Activated effector memory CD4-positive, alpha-beta T cell treated with anti-CD3 and anti-CD28 coated beads, Interleukin-2, amount 50 U/mL, for 16 hours (primary cell): ENCODE results near the gene GINS2.

ENCODE experiments used
- DNase-seq: peaks from one replicate; pipeline ENCODE4 v3.0.0-alpha.2; 2020

Gene GINS2

GRCh38 chr16:85637061-85637807, 51.5 kb downstream of the GINS2 start:
- DNase-seq: no peak

DNA sequence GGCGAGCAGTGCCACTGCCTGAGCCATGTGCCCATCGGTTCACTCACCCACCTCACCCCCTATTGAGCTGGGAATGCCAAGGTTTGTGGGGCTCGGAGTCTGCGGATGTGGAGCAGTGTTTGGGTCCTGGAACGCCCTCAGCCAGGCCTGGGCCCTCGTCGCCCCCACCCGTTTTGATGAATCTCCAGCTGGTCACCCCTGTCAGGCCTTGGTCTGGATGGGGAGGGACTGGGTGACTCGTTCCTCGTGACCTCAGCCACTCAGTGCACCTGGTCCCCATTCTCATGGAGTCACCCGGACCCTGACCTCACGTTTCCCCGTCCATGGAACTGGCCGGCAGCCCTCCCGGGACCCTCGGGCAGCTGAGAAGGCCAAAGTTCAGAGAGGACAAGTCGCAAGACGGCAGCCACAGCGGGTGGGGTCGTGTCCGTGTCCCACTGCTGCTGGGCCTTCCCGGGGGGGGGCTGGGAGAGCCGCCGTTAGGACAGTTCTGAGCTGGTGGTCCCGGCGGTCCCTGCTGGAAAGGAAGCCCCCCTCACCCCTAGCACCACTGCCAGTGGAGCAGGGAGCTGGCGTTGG, 52.4 kb downstream of the GINS2 start:
- DNase-seq: no peak

DNA sequence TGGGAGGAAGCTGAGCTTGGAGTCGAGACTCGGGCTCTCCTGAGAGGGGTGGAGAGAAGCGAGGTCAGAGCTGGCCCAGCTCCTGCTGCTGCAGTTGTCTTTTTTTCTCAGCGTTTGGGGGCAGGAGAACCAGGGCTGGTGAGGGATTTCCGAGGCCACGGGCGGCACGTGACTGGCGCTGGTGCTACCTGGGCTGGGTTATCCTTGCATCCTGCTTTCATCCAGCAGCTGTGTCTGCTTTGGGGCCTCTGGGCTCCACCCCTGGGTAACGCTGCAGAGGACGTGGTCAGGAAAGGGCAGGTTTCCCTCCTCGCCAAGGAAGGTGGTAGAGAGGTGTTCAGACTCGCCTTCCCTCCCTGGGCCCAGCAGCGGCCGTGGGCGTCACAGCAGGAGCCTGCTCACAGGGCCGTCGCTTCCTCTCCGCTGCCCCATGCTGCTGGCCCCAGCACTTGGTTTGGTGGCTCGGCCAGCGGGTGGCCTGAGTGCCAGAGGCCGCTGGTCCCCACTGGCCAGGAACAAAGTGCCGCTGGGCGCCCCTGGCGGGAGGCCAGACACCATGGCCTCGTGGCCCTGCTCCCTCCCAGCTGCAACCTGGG, 53.1 kb downstream of the GINS2 start:
- no peak for DNase-seq

DNA sequence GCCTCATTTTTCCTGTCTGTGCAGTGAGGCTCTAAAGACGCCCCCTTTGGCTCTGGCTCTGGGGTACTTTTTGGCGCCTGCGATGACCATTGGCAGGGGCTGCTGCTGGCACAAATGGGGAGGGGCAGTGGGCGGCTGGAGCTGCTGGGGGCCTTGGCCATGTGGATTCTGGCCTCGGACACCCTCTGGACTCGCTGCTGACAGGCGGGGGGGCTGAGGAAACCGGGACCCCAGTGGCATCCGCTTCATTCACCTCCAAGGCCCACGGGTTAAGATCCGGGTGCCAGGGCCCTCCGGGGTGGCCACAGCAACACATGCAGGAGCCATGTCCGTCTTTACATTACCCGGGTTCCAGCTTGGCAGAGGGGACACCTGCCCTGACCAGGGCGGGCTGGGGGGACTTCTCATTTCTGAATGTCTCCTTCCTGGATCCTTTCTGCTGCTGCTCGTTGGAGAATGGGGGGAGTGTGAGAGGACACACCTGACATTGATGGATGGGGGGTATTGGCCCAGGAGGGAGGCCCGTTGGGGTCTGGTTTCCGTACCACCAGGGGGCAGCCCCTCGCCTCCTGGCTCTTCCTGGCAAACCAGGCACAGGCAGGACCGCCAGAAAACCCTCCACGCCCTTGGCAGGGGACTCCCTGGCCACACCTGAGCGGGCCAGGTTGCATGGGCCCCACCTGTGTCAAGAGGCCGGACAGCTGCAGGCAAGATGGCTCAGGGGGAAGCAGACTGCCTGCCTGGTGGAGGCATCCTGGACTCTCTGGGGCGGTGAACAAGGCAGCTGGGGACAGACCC, 53.8 kb downstream of the GINS2 start:
- no peak for DNase-seq

DNA sequence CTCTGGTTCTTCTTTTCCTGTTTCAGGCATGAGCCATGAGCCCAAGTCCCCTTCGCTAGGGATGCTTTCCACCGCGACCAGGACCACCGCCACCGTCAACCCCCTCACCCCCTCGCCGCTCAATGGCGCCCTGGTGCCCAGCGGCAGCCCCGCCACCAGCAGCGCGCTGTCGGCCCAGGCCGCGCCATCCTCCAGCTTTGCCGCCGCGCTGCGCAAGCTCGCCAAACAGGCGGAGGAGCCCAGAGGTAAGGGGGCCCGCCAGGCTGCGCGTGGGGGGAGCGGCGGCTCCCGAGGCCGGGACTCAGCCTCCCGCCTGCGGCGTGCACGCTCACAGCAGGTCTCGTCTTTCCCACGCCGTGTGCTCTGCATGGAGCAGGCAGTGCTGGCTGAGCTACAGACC, 54.9 kb downstream of the GINS2 start:
- DNase-seq: no peak

GRCh38 chr16:85633438-85633743, 55.4 kb downstream of the GINS2 start:
- DNase-seq: no peak

GRCh38 chr16:85632709-85633437, 55.9 kb downstream of the GINS2 start:
- DNase-seq: no peak

GRCh38 chr16:85631802-85632393, 56.9 kb downstream of the GINS2 start:
- no peak for DNase-seq

DNA sequence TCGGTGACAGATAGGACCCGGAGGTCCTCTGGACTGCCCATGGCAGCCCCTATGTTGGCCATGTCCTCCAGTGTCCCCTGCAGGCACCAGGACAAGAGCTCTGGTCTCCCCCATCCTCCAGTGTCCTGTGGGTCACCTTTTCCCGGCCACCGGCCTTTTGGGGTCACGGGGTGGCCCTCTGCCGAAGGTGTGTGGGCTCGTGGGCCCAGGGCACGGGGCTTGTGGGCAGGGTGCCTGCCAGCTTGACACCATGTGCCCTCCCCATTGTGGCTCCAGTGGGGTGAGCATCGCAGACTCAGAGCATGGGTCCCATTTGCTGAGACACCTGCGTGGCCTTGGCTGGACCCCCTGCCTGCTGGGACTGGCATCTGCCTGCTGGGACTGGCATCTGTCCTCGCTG, 57.5 kb downstream of the GINS2 start:
- DNase-seq: no peak

DNA sequence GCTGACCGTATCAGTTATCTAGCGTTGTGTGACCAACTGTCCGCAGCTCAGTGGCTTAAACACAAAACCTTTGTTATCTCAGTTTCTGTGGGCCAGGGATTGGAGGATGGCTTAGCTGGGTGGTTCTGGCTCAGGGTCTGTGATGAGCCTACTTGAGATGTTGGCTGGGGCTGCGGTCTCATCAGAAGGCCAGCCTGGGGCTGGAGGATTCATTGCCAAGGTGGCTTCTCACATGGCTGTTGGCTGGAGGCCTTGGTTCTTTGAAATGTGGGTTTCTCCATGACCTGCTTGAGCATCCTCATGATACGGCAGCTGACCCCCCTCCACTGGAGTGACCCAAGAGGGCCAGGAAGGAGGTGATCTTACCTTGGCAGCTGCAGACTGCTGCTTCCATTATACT, 58.9 kb downstream of the GINS2 start:
- no peak for DNase-seq

- no peak for DNase-seq
Measured at GRCh38 chr16:85629326-85629725, 59.4 kb downstream of the GINS2 start.

DNA sequence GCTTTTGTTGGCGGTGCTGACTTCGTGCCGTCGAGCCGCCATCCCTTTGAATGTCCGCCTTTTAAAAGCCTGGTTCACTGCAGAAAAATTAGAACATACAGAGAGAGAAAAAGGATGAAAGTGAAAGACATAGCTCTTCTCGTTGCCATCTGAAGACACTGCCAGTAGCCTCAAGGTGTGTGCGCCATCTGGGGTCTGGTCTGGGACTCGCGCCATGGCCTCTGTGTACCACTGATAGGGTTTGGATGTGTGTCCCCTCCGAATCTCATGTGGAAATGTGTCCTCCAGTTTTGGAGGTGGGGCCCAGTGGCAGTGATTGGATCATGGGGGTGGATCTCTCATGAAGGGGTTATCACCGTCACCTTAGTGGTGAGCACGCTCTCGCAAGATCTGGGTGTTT, 60.1 kb downstream of the GINS2 start:
- no peak for DNase-seq

DNA sequence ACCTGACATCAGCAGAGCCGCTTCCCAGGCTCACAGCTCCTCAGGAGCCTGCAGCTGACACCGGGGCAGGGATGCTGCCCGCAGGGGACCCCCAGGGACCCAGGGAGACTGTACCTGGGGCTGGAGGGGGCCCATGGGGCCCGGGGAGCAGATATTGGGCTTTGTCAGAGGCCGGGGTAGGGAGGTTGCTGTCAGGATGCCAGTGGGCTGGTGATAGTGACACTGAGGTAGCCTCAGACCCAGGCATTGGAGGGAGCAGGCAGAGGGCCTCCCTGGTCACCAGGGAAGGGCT, 60.5 kb downstream of the GINS2 start:
- DNase-seq: no peak

DNA sequence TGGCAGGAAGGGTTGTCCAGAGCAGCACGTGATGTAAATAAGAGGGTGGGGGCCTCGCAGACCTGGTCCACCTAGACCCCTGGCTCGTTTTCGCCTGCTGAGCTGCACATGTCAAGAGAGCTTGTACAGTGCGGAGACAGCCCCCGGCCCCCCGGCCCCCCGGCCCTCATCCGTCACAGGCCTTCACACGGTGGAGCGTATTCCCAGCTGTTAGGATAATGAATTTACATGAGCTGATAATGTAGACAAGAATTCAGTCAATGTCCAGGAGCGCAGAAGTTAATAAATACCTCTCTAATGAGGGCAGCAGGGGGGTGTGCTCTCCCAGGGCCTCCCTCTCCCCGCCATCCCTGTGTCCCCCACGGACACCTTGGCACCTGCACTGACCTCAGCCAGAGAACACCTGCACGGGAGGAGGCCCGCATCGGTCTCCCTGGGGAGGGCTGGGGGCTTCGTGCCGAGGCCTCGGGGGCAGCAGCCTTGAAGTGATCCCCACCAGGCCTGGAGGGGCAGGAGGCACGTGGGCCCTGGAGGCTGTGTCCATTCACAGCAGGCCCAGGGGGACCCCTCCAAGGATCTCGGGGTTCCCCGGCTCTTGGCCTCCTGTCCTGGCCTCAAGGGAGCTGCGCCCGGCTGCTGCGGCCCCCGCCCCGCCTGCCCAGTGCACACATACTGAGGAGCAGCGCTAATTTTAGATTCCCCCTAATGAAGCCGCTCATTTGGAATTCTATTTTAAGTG, 61.1 kb downstream of the GINS2 start:
- DNase-seq: no peak

- no peak for DNase-seq
Measured at GRCh38 chr16:85627089-85627488, 61.7 kb downstream of the GINS2 start.
